HFF-Myc (cell line): ENCODE measurements around the gene MAMLD1.

Experiments used
- DNase-seq: peaks from one replicate; pipeline ENCODE4 v3.0.0-alpha.2; 2011; ENCODE audit warnings: low read depth; ENCODE audit errors: extremely low read depth
- H3K4me3 ChIP-seq: replicated peaks from 2 replicates; pipeline ENCODE4 v1.5.1; 2011; ENCODE audit warnings: low read depth, mild to moderate bottlenecking, control low read depth, low read length
- CTCF ChIP-seq: IDR thresholded peaks from 2 replicates; pipeline ENCODE4 v1.5.1; 2012; ENCODE audit warnings: mild to moderate bottlenecking, low read depth, low read length, control low read depth; ENCODE audit errors: missing control alignments

Gene MAMLD1

GRCh38 chrX:150366951-150367545, 3.9 kb downstream of the MAMLD1 start:
- DNase-seq, result no peak
- peak overlapping the region; percentile 56 for H3K4me3 ChIP-seq
- TF ChIP-seq CTCF, result no peak

- no peak overlapping the region for H3K4me3 ChIP-seq
- DNase-seq, result no peak
- TF ChIP-seq CTCF, result no peak
These were observed 7.6 kb downstream of the MAMLD1 start for GRCh38 chrX:150370589-150371312.

- no peak overlapping the region for H3K4me3 ChIP-seq
- DNase-seq, result no peak
- no peak for TF ChIP-seq CTCF
These were observed 8.8 kb downstream of the MAMLD1 start for GRCh38 chrX:150371877-150372276.

GRCh38 chrX:150372280-150372679, 9.2 kb downstream of the MAMLD1 start:
- no peak for DNase-seq
- no peak for TF ChIP-seq CTCF
- H3K4me3 ChIP-seq, result no peak overlapping the region

- no peak for TF ChIP-seq CTCF
- DNase-seq, result no peak
- no peak overlapping the region for H3K4me3 ChIP-seq
These were observed 9.6 kb downstream of the MAMLD1 start for GRCh38 chrX:150372756-150373155.

- no peak for TF ChIP-seq CTCF
- no peak for DNase-seq
- H3K4me3 ChIP-seq, result no peak overlapping the region
These were observed 12.2 kb downstream of the MAMLD1 start for GRCh38 chrX:150375243-150375770.
